Natural killer cell (primary cell): Measurements from ENCODE around the gene SLC20A1. TPM values are rescaled to one million over a fixed set of nuclear protein-coding genes. Genes with fewer than 3 reads are reported as not detected.
"Not testable (repeated sequence)": the region's sequence is repeated elsewhere in the genome, so short reads cannot be mapped to it uniquely, and the experiment has no call there.

Experiments
- ATAC-seq, 3 donors: fragments of 150-1000 bp in 2 of 3; fragments of 200-7000 bp in 1 of 3; cut with Tn5 transposase; 1 replicate in 1 of 3; 2 replicates in 2 of 3; pipeline ENCODE4 v1.10.0; 2021; ENCODE audit warnings: mild to moderate bottlenecking in 2 of 3, moderate library complexity in 2 of 3
- DNase-seq, 2 donors: peaks; one replicate each; pipeline versions ENCODE4 v3.0.0 to v3.0.0-alpha.2; 2013 to 2021; ENCODE audit warnings: mixed read lengths in 1 of 2
- H3K27ac ChIP-seq: one replicate; pipeline ENCODE4 v1.5.1; 2013; ENCODE audit warnings: mild to moderate bottlenecking, low read length
- H3K27me3 ChIP-seq: one replicate; pipeline ENCODE4 v1.6.1; 2013; ENCODE audit warnings: low read length; ENCODE audit not compliant: control insufficient read depth, insufficient read depth
- H3K36me3 ChIP-seq: one replicate; pipeline ENCODE4 v1.6.1; 2013; ENCODE audit warnings: low read length; ENCODE audit not compliant: control insufficient read depth, insufficient read depth
- H3K4me1 ChIP-seq: one replicate; pipeline ENCODE4 v1.6.1; 2013; ENCODE audit warnings: low read length; ENCODE audit not compliant: control insufficient read depth, insufficient read depth
- H3K4me3 ChIP-seq: one replicate; pipeline ENCODE4 v1.5.1; 2013; ENCODE audit warnings: low read length
- H3K9me3 ChIP-seq: one replicate; pipeline ENCODE4 v1.6.1; 2013; ENCODE audit warnings: low read length; ENCODE audit not compliant: control insufficient read depth, insufficient read depth
- H3K27ac Mint-ChIP-seq, 2 donors: one replicate each; pipeline ENCODE4 v1.8.0; 2022; ENCODE audit warnings: mild to moderate bottlenecking in 2 of 2, mixed read lengths in 2 of 2, moderate library complexity in 1 of 2
- H3K27me3 Mint-ChIP-seq, 2 donors: one replicate each; pipeline ENCODE4 v1.8.0; 2022; ENCODE audit warnings: low read depth in 2 of 2, mixed read lengths in 2 of 2
- H3K36me3 Mint-ChIP-seq: one replicate; pipeline ENCODE4 v1.8.0; 2022; ENCODE audit warnings: mixed read lengths
- H3K4me1 Mint-ChIP-seq, 2 donors: one replicate each; pipeline ENCODE4 v1.8.0; 2022; ENCODE audit warnings: mixed read lengths in 2 of 2
- H3K4me3 Mint-ChIP-seq: one replicate; pipeline ENCODE4 v1.8.0; 2022; ENCODE audit warnings: mild to moderate bottlenecking, moderate library complexity, mixed read lengths
- H3K9me3 Mint-ChIP-seq, 2 donors: one replicate each; pipeline ENCODE4 v1.8.0; 2022; ENCODE audit warnings: mixed read lengths in 2 of 2
- WGBS: methylation state at CpG from one replicate; pipeline ENCODE4 v1.1.7; 2013; ENCODE audit warnings: missing lambda C conversion rate; ENCODE audit not compliant: insufficient coverage; 5-methylcytosine and 5-hydroxymethylcytosine counted together
- intact Hi-C: fragments of 100-400 bp; cut with micrococcal nuclease; formaldehyde crosslinking; loops from one replicate; pipeline ENCODE4 v1.14.2; 2022
- total RNA-seq, 4 donors: library from RNA; stranded (reverse); fragments of 120-200 nt in 1 of 4; gene quantifications; one replicate each; pipeline versions ENCODE4 v1.2.3 to v1.2.4, GENCODE V29; 2013 to 2022
- TF ChIP-seq, protein P1 (sequence below): fragments of 200-600 bp; IDR thresholded peaks from one replicate; pipeline ENCODE4 v1.8.0; 2022; ENCODE audit warnings: antibody characterized with exemption

The SLC20A1 gene
- total RNA-seq, 3 donors from 2014 or later (not counting 1 experiment from before 2014, with no cell fraction given): 193 to 241 (median 233) TPM

DNA sequence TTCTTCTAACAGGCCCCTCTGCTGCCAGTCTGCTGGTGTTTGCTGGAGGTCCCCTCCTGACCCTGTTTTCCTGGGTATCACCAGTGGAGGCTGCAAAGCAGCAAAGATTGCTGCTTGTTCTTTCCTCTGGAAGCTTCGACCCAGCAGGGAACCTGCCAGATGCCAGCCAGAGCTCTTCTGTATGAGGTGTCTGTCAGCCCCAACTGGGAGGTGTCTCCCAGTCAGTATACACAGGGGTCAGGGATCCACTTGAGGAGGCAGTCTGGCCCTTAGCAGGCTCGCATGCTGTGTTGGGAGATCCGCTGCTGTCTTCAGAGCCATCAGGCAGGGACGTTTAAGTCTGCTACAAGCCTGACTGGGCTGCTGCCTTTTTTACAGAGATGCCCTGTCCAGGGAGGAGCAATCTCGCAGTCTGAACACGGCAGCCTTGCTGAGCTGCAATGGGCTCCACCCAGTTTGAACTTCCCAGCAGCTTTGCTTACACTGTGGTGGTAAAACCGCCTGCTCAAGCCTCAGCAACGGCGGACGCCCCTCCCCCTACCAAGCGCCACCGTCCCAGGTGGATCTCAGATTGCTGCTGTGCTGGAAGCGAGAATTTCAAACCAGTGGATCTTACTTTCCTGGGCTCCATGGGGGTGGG lies 31.4 kb upstream of the SLC20A1 start:
- no peaks in the 10 kb centered on the region for H3K36me3 Mint-ChIP-seq
- Histone ChIP-seq H3K4me1 (no peaks in the 10 kb centered on the region), H3K9me3 (no peaks in the 10 kb centered on the region), H3K27ac (no peak overlapping the region), H3K4me3 (no peak overlapping the region), H3K27me3 (no peaks in the 10 kb centered on the region), H3K36me3 (no peaks in the 10 kb centered on the region)
- no peaks in the 10 kb centered on the region for H3K27me3 Mint-ChIP-seq
- H3K9me3 Mint-ChIP-seq: no peaks in the 10 kb centered on the region
- no peak overlapping the region for H3K4me3 Mint-ChIP-seq
- WGBS: 81% methylated on average over 13 of the region's 13 CpGs
- no peak for ATAC-seq
- H3K27ac Mint-ChIP-seq: no peak overlapping the region
- DNase-seq: no peak
- intact Hi-C loops: no loop called here
- H3K4me1 Mint-ChIP-seq: no peaks in the 10 kb centered on the region
- TF ChIP-seq, protein P1, sequence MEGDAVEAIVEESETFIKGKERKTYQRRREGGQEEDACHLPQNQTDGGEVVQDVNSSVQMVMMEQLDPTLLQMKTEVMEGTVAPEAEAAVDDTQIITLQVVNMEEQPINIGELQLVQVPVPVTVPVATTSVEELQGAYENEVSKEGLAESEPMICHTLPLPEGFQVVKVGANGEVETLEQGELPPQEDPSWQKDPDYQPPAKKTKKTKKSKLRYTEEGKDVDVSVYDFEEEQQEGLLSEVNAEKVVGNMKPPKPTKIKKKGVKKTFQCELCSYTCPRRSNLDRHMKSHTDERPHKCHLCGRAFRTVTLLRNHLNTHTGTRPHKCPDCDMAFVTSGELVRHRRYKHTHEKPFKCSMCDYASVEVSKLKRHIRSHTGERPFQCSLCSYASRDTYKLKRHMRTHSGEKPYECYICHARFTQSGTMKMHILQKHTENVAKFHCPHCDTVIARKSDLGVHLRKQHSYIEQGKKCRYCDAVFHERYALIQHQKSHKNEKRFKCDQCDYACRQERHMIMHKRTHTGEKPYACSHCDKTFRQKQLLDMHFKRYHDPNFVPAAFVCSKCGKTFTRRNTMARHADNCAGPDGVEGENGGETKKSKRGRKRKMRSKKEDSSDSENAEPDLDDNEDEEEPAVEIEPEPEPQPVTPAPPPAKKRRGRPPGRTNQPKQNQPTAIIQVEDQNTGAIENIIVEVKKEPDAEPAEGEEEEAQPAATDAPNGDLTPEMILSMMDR: no peak

DNA sequence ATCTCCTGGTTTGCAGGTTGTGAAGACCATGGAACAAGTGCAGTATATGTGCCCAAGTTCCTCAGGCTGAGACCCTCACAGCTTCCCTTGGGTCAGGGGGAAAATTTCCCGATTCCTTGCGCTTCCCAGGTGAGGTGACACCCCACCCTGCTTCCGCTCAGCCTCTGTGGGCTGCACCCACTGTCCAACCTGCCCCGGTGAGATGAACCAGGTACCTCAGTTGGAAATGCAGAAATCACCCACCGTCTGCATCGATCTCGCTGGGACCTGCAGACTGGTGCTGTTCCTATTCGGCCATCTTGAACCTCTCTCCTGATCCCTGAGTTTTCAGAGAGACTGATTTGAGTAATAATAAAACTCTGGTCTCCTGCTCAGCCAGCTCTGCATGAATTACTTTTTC lies 30.7 kb upstream of the SLC20A1 start:
- Mint-ChIP-seq H3K36me3 (no peaks in the 10 kb centered on the region), H3K4me1 (no peaks in the 10 kb centered on the region), H3K4me3 (no peak overlapping the region), H3K27ac (no peak overlapping the region), H3K27me3 (no peaks in the 10 kb centered on the region), H3K9me3 (no peaks in the 10 kb centered on the region)
- intact Hi-C loops: no loop called here
- TF ChIP-seq, protein P1: no peak
- no peaks in the 10 kb centered on the region for H3K27me3 ChIP-seq
- H3K9me3 ChIP-seq: no peaks in the 10 kb centered on the region
- 97% methylated on average over 8 of the region's 8 CpGs for WGBS
- no peaks in the 10 kb centered on the region for H3K4me1 ChIP-seq
- H3K27ac ChIP-seq: no peak overlapping the region
- no peaks in the 10 kb centered on the region for H3K36me3 ChIP-seq
- DNase-seq: no peak
- no peak for ATAC-seq
- H3K4me3 ChIP-seq: no peak overlapping the region

DNA sequence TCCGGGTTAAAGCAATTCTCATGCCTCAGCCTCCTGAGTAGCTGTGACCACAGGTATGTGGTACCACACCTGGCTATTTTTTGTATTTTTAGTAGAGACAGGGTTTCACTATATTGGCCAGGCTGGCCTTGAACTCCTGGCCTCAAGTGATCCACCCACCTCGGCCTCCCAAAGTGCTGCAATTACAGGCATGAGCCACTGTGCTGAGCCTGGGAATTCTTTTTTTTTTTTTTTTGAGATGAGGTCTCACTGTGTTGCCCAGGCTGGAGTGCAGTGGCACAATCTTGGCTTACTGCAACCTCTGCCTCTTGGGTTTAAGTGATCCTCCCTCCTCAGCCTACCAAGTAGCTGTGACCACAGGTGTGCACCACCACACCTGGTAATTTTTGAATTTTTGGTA lies 29.9 kb upstream of the SLC20A1 start:
- H3K27ac Mint-ChIP-seq, H3K36me3 ChIP-seq, H3K27me3 Mint-ChIP-seq, H3K4me3 Mint-ChIP-seq, H3K4me3 ChIP-seq, H3K27ac ChIP-seq, ATAC-seq, H3K27me3 ChIP-seq, intact Hi-C loops, H3K4me1 Mint-ChIP-seq, H3K9me3 ChIP-seq, DNase-seq, H3K9me3 Mint-ChIP-seq, H3K36me3 Mint-ChIP-seq, H3K4me1 ChIP-seq: not testable (repeated sequence)
- 98% methylated on average over 2 of the region's 2 CpGs for WGBS

DNA sequence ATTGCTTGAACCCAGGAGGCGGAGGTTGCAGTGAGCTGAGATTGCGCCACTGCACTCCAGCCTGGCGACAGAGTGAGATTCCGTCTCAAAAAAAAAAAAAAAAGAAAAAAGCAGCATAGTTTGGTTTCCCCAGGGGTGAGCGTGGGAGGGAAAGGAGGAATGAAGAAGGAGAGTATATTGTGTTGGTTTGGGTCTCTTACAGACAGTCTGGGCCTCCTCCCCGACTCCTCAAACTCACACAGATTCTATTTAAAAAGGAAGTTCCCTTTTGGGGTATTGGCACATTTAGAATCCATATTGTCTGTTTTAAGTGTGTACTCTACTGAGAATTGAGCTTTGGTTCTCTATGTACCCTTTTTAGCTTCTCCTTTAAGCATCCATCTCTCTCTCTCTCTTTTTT lies 27.4 kb upstream of the SLC20A1 start:
- intact Hi-C loops: no loop called here
- Histone ChIP-seq H3K27ac (no peak overlapping the region), H3K27me3 (no peaks in the 10 kb centered on the region), H3K4me3 (no peak overlapping the region), H3K9me3 (no peaks in the 10 kb centered on the region), H3K4me1 (peaks cover 4% of the 10 kb centered on the region), H3K36me3 (no peaks in the 10 kb centered on the region)
- DNase-seq (no peak), ATAC-seq (no peak)
- Mint-ChIP-seq H3K36me3 (no peaks in the 10 kb centered on the region), H3K27ac (no peak overlapping the region), H3K27me3 (no peaks in the 10 kb centered on the region), H3K9me3 (no peaks in the 10 kb centered on the region), H3K4me1 (peaks cover 6 to 7% of the 10 kb centered on the region in 2 donors), H3K4me3 (no peak overlapping the region)
- TF ChIP-seq, protein P1: no peak
- WGBS: 95% methylated on average over 4 of the region's 6 CpGs
